NCI-H1092 treated with DMSO at 0.1 percent for 48 hours (cell line): ENCODE results near the gene ZSWIM6.

ENCODE experiments used
- DNase-seq: peaks from one replicate; lab custom pipeline; 2025; lab: John Stamatoyannopoulos, UW

Gene ZSWIM6

GRCh38 chr5:61482980-61483379 lies 150.9 kb downstream of the ZSWIM6 start:
- DNase-seq = no peak

DNA sequence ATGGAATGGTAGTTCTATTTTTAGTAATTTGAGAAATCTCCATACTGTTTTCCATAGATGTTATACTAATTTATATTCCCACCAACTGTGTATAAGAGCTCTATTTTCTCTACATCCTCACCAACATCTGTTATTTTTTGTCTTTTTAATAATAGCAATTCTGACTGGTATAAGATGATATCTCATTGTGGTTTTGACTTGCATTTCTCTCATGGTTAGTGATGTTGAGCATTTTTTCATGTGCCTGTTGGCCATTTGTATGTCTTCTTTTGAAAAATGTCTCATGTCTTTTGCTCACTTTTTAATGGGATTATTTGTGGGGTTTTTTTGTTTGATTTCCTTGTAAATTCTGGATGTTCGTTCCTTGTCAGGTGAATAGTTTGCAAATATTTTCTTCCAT lies 154.4 kb downstream of the ZSWIM6 start:
- no peak for DNase-seq

DNA sequence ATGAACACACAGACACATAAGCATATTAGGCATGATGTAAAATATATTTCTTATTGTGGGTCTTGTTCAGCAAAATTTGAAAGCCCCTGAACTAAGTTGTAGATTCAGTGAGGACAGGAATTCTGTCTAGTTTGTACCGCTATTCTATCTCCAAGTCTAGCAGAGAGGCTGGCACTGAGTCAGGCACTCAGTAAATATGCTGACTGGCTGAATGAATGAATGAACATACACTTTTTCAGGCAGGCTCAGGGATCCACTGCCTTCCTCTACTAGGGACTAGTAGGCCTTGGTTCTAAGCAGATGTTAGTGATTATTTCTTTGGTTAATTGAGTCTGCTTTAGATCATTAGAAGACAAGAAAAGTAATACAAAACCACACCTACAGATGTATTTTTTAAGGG lies 157.5 kb downstream of the ZSWIM6 start:
- no peak for DNase-seq

- DNase-seq = no peak
Measured at GRCh38 chr5:61491861-61492260, 159.8 kb downstream of the ZSWIM6 start.

- no peak for DNase-seq
Measured at GRCh38 chr5:61493973-61494372, 161.9 kb downstream of the ZSWIM6 start.

DNA sequence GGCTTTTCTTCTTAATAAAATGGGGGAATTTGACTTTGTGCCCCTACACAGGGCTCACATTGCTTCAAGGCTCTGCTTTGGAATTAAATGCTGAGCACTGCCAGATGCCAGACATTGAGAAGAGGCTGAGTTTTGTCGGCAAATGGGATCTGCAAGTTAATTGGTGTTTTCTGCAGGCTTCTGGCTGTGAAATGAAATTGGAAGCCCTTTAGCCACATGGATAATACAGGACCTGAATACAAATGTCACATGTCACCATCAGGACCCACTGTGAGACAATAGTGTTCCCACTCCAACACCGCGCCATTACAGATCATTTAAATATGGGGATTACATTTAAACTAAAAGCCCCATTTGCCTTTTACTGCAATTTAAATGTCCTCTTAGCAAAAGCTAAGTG lies 164.4 kb downstream of the ZSWIM6 start:
- DNase-seq = no peak

- DNase-seq = no peak
Measured at GRCh38 chr5:61496860-61497259, 164.8 kb downstream of the ZSWIM6 start.

GRCh38 chr5:61498121-61498520 lies 166.1 kb downstream of the ZSWIM6 start:
- DNase-seq = no peak

DNA sequence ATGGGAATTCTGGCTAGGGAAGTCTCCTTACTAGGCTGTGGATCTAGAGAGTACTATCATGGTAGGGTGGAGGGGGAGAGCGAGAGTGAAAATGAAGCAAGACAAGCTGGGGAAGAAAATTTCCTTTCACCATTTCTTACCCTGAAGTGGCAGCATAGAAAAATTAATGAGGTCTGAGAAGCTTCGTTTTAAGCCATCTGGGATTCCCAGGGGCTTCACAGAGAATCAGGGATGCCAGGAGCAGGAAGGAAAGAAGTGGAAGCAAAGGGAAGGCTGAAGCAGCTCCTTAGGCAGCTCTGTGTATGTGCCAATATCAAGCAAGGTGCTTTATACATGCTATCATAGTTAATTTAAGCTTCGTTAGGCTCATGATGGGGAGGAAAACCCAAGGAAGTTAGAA lies 169.9 kb downstream of the ZSWIM6 start:
- no peak for DNase-seq

DNA sequence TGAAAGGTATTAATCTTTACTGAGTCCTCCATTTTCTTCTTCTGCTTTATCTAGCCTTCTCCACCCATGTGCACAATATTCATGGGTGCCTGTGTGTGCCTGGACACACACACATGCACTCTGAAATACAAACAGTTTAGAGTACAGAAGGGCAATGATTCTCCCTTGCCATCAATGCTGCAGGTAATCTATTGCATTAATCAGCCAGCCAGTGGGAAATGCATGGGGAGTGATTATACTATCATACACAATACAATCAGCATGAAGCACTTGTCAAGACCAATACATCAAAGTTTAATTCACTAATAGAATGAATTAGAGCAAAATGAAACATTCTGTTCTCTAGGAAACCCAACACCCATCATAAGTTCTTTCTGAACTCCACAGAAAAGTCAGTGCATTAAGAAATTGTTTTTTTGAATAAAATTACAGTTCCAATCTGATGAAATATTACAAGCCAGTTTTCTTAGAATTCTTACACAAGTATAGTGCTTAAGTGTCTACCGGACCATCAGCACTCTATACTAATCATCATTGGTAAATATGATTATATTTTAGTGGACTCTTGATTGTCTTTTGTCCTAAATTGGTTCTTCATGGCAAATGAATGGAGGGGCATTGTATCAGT lies 172.2 kb downstream of the ZSWIM6 start:
- DNase-seq = no peak

GRCh38 chr5:61505281-61505680 lies 173.2 kb downstream of the ZSWIM6 start:
- no peak for DNase-seq

DNA sequence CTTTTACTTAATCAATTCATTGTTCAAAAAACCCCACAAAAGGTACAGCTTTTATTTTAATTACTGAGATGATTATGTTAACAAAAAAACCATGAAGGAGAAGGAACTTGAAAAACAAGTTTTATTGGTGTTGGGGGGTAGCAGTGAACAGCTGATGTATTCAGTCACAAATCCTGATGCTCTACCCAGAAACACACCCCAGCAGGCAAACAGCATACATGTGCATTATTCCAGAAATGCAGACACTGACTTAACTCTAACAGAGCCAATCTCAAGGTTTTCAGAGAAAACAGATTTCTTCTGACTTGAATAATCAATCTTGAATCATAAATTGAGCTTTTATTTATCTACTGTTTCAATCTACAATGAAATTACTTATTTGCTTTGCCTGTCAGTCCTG lies 175.2 kb downstream of the ZSWIM6 start:
- no peak for DNase-seq

- DNase-seq = no peak
Measured at GRCh38 chr5:61516946-61517345, 184.9 kb downstream of the ZSWIM6 start.

- no peak for DNase-seq
Measured at GRCh38 chr5:61519728-61520277, 187.7 kb downstream of the ZSWIM6 start.

GRCh38 chr5:61523073-61523472 lies 191.0 kb downstream of the ZSWIM6 start:
- no peak for DNase-seq

DNA sequence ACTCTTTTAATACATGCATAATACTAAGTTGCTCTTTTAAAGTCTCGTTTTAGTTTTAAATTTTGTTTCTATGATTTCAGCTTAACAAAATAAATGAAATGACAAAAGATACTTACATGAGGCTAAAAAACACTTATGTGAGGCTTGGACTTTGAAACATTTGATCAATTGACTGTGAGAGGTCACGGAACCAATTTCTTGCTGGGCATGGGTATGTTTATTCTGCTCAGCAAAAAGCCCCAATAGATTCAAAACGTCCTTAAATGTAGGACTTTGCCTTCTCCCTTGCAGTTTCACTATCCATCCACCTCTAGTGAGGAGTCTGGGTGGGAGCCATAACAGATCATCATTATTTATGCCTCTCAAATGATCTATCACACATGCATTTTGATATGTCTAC lies 191.9 kb downstream of the ZSWIM6 start:
- no peak for DNase-seq

DNA sequence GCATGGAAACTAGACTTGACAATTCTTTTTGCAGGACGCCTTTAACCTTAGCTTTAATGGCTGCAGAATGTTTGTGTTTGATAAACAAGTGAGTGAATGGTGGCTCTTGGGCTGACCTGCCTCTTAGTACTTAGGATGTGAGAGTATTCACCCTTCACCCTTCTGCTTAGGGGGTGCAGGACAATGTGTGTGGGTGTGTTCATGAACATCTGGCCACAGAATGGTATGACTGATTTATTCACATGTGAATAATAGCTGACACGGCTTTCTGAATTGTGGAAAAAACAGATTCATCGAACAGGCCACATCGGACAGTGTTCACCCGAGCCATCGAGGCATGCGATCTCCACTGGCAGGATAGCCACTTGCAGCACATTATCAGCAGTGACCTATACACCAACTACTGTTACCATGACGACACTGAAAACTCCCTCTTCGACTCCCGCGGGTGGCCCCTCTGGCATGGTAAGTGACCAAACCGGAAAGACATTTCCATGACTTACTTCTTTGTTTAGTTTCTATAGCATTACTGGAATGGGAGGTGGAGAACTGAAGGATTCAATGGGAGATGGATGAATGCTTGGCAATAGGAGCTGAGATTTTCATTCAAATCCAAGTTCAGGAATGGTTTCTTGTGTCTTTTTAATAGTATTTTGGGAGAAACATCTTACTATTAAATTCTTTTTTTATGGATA lies 193.6 kb downstream of the ZSWIM6 start:
- DNase-seq = no peak

GRCh38 chr5:61526207-61526519 lies 194.1 kb downstream of the ZSWIM6 start:
- DNase-seq = no peak

DNA sequence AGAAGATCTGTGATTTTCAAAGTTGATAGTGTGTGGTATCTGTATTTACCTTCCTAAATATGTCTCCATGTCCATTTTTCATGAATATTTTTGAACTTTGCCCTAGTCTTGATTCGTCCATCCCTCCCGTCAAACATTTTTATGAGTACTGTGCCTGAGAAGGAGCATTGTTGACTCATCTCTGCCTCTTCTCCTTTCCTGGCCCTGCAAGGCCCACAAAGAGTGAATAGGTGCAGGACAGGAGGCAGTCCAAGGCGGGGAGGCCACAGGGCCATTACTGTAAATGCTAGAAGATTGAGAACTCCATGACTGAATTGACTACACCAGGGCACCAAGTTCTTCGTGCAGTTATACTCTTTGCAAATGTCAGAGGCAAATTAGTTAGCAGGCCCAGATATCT lies 200.9 kb downstream of the ZSWIM6 start:
- no peak for DNase-seq

DNA sequence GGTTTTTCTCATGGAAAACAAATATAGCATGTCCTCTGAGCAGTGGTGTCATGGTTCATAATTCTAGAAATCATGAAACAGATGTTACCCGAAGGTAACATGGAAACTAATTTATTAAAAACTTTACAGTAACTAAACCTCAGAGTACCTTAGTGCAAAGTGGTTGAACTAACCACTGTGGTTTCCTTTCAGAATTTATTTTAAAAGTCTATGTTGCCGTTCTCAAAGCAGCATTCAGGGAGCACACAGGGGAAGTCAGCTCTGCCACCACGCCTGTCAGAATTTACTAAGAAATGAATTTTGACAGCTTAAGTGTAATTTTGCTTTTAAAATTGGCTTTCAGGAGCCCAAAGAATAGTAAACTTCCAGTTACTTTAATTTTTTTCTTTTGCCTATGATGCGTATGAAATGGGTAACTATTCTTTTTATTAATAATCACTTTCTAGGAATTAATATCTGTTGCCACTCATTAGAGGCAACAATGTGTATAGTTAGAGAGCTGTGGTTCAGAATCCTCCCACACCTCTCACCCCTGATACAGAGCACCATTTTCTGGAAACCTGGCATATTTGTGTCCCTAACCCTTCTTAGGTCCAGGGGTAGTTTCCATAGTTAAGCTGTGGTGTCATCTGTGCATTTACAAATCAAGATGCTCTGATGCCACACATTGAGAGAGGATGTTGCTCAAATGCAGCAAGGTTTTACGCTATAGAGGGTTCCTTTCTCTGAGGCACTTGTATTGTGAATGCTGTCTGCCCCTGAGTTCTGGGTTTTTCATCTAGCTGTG lies 202.6 kb downstream of the ZSWIM6 start:
- DNase-seq = no peak

GRCh38 chr5:61535828-61536227 lies 203.8 kb downstream of the ZSWIM6 start:
- no peak for DNase-seq

GRCh38 chr5:61536922-61537321 lies 204.9 kb downstream of the ZSWIM6 start:
- DNase-seq = no peak
